GM19467 (cell line): ENCODE measurements around the gene PRDM10.

Experiments
- ATAC-seq: cut with Tn5 transposase; IDR thresholded peaks from one replicate; pipeline ENCODE4 v1.9.1; 2021; ENCODE audit warnings: mild to moderate bottlenecking, moderate library complexity; ENCODE audit not compliant: unreplicated experiment

The PRDM10 gene

GRCh38 chr11:129947474-129947873, 55.2 kb downstream of the PRDM10 start:
- ATAC-seq: no peak

- no peak for ATAC-seq
Measured at GRCh38 chr11:129946965-129947364, 55.7 kb downstream of the PRDM10 start.

- no peak for ATAC-seq
Measured at GRCh38 chr11:129946256-129946655, 56.4 kb downstream of the PRDM10 start.

GRCh38 chr11:129945373-129945772, 57.3 kb downstream of the PRDM10 start:
- ATAC-seq: no peak

- ATAC-seq: no peak
Measured at GRCh38 chr11:129944696-129945095, 57.9 kb downstream of the PRDM10 start.

GRCh38 chr11:129943036-129943435, 59.6 kb downstream of the PRDM10 start:
- ATAC-seq: no peak

GRCh38 chr11:129939510-129939909, 63.1 kb downstream of the PRDM10 start:
- no peak for ATAC-seq

- no peak for ATAC-seq
Measured at GRCh38 chr11:129938764-129939163, 63.9 kb downstream of the PRDM10 start.

GRCh38 chr11:129937592-129938238, 64.9 kb downstream of the PRDM10 start:
- ATAC-seq: no peak

GRCh38 chr11:129935723-129936122, 66.9 kb downstream of the PRDM10 start:
- no peak for ATAC-seq

- ATAC-seq: no peak
Measured at GRCh38 chr11:129933891-129934290, 68.7 kb downstream of the PRDM10 start.

GRCh38 chr11:129933262-129933661, 69.4 kb downstream of the PRDM10 start:
- ATAC-seq: no peak

GRCh38 chr11:129932381-129933067, 70.1 kb downstream of the PRDM10 start:
- ATAC-seq: no peak

GRCh38 chr11:129930743-129931142, 71.9 kb downstream of the PRDM10 start:
- no peak for ATAC-seq

GRCh38 chr11:129930296-129930695, 72.3 kb downstream of the PRDM10 start:
- ATAC-seq: no peak

GRCh38 chr11:129929721-129930120, 72.9 kb downstream of the PRDM10 start:
- ATAC-seq: no peak

- ATAC-seq: no peak
Measured at GRCh38 chr11:129928923-129929692, 73.5 kb downstream of the PRDM10 start.

- ATAC-seq: no peak
Measured at GRCh38 chr11:129922674-129923073, 80.0 kb downstream of the PRDM10 start.

GRCh38 chr11:129918361-129918760, 84.3 kb downstream of the PRDM10 start:
- ATAC-seq: no peak

GRCh38 chr11:129917231-129917630, 85.4 kb downstream of the PRDM10 start:
- ATAC-seq: no peak

- no peak for ATAC-seq
Measured at GRCh38 chr11:129911298-129911697, 91.3 kb downstream of the PRDM10 start.

GRCh38 chr11:129910360-129910759, 92.3 kb downstream of the PRDM10 start:
- no peak for ATAC-seq
